ENCODE data around the gene GGA1. TPM values are rescaled to one million over a fixed set of nuclear protein-coding genes. Genes with fewer than 3 reads are reported as not detected.

Gene GGA1
- total RNA-seq, 2 donors from 2014 or later: 45.7 to 90.2 TPM

GRCh38 chr22:37628830-37629229 is 20.2 kb downstream of the GGA1 start:
- H3K4me3 ChIP-seq: no peak overlapping the region
- intact Hi-C loops (cut with DNase I): no loop called here
- H3K4me1 ChIP-seq: peaks cover 31% of the 10 kb centered on the region
- TF ChIP-seq CTCF (IDR thresholded peaks at IDR 0.05): no peak
- no peaks in the 10 kb centered on the region for H3K9me3 ChIP-seq
- no peak overlapping the region for H3K27ac ChIP-seq
- H3K36me3 ChIP-seq: no peaks in the 10 kb centered on the region
- no peak overlapping the region for H3K9ac ChIP-seq (ENCODE audit: low read depth in 2 of 2, low read length in 2 of 2)
- H3K27me3 ChIP-seq: no peaks in the 10 kb centered on the region
- no peak for DNase-seq

DNA sequence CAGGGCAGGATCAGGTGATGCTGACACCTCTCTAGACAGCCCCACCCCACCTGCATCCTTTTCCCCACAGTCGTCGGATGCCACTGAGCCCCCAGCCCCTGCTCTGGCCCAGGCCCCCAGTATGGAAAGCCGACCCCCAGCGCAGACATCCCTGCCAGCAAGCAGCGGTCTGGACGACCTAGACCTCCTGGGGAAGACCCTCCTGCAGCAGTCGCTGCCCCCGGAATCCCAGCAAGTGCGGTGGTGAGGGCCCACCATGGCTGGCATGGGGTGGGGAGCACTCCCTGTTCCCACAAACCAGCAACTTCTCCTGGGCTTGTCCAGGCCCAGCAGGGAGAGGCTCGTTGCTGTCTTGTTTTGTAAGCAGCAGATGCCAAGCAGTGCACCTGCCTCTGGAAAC is 21.3 kb downstream of the GGA1 start:
- Histone ChIP-seq H3K27me3 (no peaks in the 10 kb centered on the region), H3K4me3 (no peak overlapping the region), H3K9me3 (no peaks in the 10 kb centered on the region), H3K36me3 (no peaks in the 10 kb centered on the region), H3K27ac (no peak overlapping the region), H3K9ac (ENCODE audit: low read depth in 2 of 2, low read length in 2 of 2) (no peak overlapping the region), H3K4me1 (peaks cover 36% of the 10 kb centered on the region)
- intact Hi-C loops (cut with DNase I): no loop called here
- no peak for TF ChIP-seq CTCF (IDR thresholded peaks at IDR 0.05)
- DNase-seq: no peak

- H3K27ac ChIP-seq: no peak overlapping the region
- H3K4me3 ChIP-seq: no peak overlapping the region
- H3K27me3 ChIP-seq: no peaks in the 10 kb centered on the region
- H3K4me1 ChIP-seq: peaks cover 35% of the 10 kb centered on the region
- no peak for DNase-seq
- intact Hi-C loops (cut with DNase I): no loop called here
- TF ChIP-seq CTCF (IDR thresholded peaks at IDR 0.05): no peak
- no peaks in the 10 kb centered on the region for H3K9me3 ChIP-seq
- no peaks in the 10 kb centered on the region for H3K36me3 ChIP-seq
- no peak overlapping the region for H3K9ac ChIP-seq (ENCODE audit: low read depth in 2 of 2, low read length in 2 of 2)
These were observed 22.3 kb downstream of the GGA1 start for GRCh38 chr22:37630839-37631435.

DNA sequence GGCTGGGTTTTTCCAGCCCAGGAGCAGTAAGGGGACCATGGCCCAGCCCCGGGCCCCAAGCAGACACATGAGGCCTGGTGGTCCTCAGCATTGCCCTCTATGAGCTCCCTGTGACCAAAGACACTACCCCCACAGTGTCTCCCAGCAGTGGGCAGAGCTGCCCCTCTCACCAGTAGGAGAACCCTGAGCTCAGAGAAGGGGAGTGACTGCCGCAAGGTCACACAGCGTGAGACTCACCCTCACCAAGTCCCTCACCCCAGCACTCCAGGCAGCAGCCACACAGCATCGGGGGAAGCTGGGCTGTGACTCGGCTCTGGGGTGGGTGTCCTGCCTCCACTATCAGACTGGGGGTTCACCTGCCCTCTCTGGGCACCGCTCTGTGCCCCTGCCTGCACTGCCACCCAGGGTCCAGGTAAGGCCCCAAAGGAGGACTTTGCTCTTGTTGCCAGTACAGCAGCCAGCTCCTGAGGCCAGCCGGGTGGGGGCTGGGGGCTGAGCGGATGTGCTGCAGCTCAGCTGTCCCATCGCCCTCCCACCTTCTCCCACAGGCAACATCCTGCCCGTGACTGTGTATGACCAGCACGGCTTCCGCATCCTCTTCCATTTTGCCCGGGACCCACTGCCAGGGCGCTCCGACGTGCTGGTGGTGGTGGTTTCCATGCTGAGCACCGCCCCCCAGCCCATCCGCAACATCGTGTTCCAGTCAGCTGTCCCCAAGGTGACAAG is 23.0 kb downstream of the GGA1 start:
- peak overlapping the region in 1 of 2 donors; percentile 12 for H3K9ac ChIP-seq (ENCODE audit: low read depth in 2 of 2, low read length in 2 of 2)
- peaks cover 29% of the 10 kb centered on the region for H3K4me1 ChIP-seq
- H3K27ac ChIP-seq: no peak overlapping the region
- no peak overlapping the region for H3K4me3 ChIP-seq
- intact Hi-C loops (cut with DNase I): no loop called here
- TF ChIP-seq CTCF (IDR thresholded peaks at IDR 0.05): no peak
- H3K27me3 ChIP-seq: no peaks in the 10 kb centered on the region
- no peaks in the 10 kb centered on the region for H3K36me3 ChIP-seq
- DNase-seq: no peak
- H3K9me3 ChIP-seq: no peaks in the 10 kb centered on the region

DNA sequence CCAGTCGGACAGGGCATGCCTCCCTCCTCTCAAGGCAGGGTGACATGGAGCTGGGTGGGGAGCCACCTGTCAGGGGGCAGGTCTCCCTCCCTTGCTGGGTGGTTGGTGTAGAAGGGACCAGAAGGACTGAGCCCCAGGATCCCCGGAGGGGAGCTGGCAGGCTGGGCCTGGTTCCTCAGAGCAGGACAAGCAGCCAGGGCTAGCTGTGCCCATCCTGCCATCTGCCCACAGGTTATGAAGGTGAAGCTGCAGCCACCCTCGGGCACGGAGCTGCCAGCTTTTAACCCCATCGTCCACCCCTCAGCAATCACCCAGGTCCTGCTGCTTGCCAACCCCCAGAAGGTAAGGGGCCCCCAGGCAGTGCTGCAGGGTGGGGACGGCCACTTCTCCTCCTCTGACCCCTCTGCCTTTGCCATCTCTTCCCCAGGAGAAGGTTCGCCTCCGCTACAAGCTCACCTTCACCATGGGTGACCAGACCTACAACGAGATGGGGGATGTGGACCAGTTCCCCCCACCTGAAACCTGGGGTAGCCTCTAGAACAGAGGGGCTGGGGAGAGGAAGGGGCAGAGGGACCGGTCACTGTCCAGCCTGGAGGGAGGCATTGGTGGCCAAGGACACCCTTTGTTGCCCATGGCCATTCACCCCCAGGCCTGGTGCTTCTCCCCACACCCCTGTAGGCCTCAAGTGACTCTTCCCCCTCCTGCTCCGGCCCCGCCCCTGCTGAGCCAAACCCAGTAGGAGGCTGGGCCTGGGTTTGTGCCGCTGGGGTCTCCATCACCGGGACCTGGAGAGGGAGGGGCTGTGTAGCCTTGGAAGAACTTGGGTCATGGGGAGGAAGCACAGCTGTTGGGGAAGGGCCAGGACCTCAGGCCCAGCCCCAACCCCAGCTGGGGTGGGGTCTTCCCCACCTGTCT is 23.8 kb downstream of the GGA1 start:
- Histone ChIP-seq H3K9ac (ENCODE audit: low read depth in 2 of 2, low read length in 2 of 2) (peak overlapping the region; percentile 26 to 62), H3K27ac (peak overlapping the region; percentile 66), H3K4me3 (no peak overlapping the region), H3K36me3 (no peaks in the 10 kb centered on the region), H3K4me1 (peaks cover 29% of the 10 kb centered on the region), H3K9me3 (no peaks in the 10 kb centered on the region), H3K27me3 (no peaks in the 10 kb centered on the region)
- no peak for TF ChIP-seq CTCF (IDR thresholded peaks at IDR 0.05)
- intact Hi-C loops (cut with DNase I): no loop called here
- no peak for DNase-seq
